Kidney (tissue), 14 donors: ENCODE data around the gene TMEM229B. TPM values are rescaled to one million over a fixed set of nuclear protein-coding genes. Genes with fewer than 3 reads are reported as not detected.

Experiments used
- DNase-seq, 5 donors: peaks; one replicate each; pipeline ENCODE4 v3.0.0-alpha.2; 2013 to 2020
- FAIRE-seq: peaks from 2 replicates; lab custom pipeline; 2012; peaks lifted over from hg19 to GRCh38; lab: Jason Lieb, UNC
- H3K27ac ChIP-seq, 2 donors: one replicate each; pipeline ENCODE4 v1.7.0; 2013; ENCODE audit warnings: low read depth in 2 of 2, low read length in 2 of 2, inconsistent platforms in 1 of 2
- H3K27me3 ChIP-seq: one replicate; pipeline ENCODE4 v1.7.1; 2013; ENCODE audit warnings: low read length, inconsistent platforms; ENCODE audit not compliant: control insufficient read depth, insufficient read depth
- H3K36me3 ChIP-seq, 3 donors: one replicate each; pipeline versions ENCODE4 v1.7.0 to v1.7.1; 2013; ENCODE audit warnings: low read length in 3 of 3, control low read depth in 1 of 3, inconsistent platforms in 1 of 3; ENCODE audit not compliant: insufficient read depth in 3 of 3, control insufficient read depth in 2 of 3
- H3K4me1 ChIP-seq, 3 donors: one replicate each; pipeline versions ENCODE4 v1.7.0 to v1.7.1; 2013; ENCODE audit warnings: low read length in 3 of 3, inconsistent platforms in 1 of 3, low read depth in 1 of 3; ENCODE audit not compliant: control insufficient read depth in 2 of 3, insufficient read depth in 2 of 3
- H3K4me3 ChIP-seq, 3 donors: one replicate each; pipeline versions ENCODE4 v1.7.0 to v1.8.1; 2013; ENCODE audit warnings: low read length in 3 of 3, control low read depth in 1 of 3, inconsistent platforms in 1 of 3
- H3K9ac ChIP-seq, 3 donors: one replicate each; pipeline versions ENCODE4 v1.7.0 to v1.7.1; 2013; ENCODE audit warnings: low read length in 3 of 3, control low read depth in 1 of 3, inconsistent platforms in 1 of 3
- H3K9me3 ChIP-seq, 3 donors: one replicate each; pipeline versions ENCODE4 v1.7.0 to v1.7.1; 2013; ENCODE audit warnings: low read length in 3 of 3, control low read depth in 1 of 3, inconsistent platforms in 1 of 3; ENCODE audit not compliant: control insufficient read depth in 2 of 3, insufficient read depth in 1 of 3
- CTCF ChIP-seq: IDR thresholded peaks from 3 replicates; pipeline ENCODE4 v1.5.1; 2012; ENCODE audit warnings: mild to moderate bottlenecking, moderate library complexity, borderline replicate concordance; ENCODE audit not compliant: insufficient read depth; ENCODE audit errors: extremely low read depth
- intact Hi-C: fragments of 100-400 bp; cut with DNase I; formaldehyde crosslinking; loops from one replicate; pipeline ENCODE4 v1.11.1; 2022
- polyA plus RNA-seq: library from polyadenylated mRNA; stranded (reverse); fragments of 350-450 nt; fragmentation: Illumina TruSeq; extraction: RNeasy Lipid Tissue Mini Kit (QIAGEN cat#74804); gene quantifications from one replicate; pipeline ENCODE4 v1.2.3, GENCODE V29; 2014; ENCODE audit warnings: low read depth, low replicate concordance; ENCODE audit not compliant: insufficient read depth
- total RNA-seq: library from RNA; stranded (reverse); fragmentation: NEBNext Ultra II Directional; extraction: Animal tissue kit (Norgen Biotek cat#: 25700); gene quantifications from one replicate; pipeline ENCODE4 v1.2.1, GENCODE V29; 2021
- donor health status: control.
- donor health status: control.
- donor health status: control.
- donor health status: control.
- donor health status: control.
- donor health status: DM: yes; HTN: yes; CAD: no.
- donor health status: Normal renal cell carcinoma (clear cell type).

Gene TMEM229B
- total and polyA plus RNA-seq, 2 donors from 2014 or later, result 3.1 to 7.8 TPM

GRCh38 chr14:67480011-67480410 lies 8.5 kb downstream of the TMEM229B start:
- FAIRE-seq (no peak), DNase-seq (peak; percentile 23 to 63 (median 46))
- no peak overlapping the region for H3K27ac ChIP-seq
- TF ChIP-seq CTCF, result no peak
- no peak overlapping the region for H3K9ac ChIP-seq
- H3K4me1 ChIP-seq, result no peaks in the 10 kb centered on the region
- H3K27me3 ChIP-seq, result no peaks in the 10 kb centered on the region
- no peaks in the 10 kb centered on the region for H3K9me3 ChIP-seq
- H3K4me3 ChIP-seq, result no peak overlapping the region
- intact Hi-C loops, result no loop called here
- no peaks in the 10 kb centered on the region for H3K36me3 ChIP-seq

GRCh38 chr14:67478800-67479084 lies 9.8 kb downstream of the TMEM229B start:
- no peaks in the 10 kb centered on the region for H3K4me1 ChIP-seq
- no peak overlapping the region for H3K27ac ChIP-seq
- intact Hi-C loops, result no loop called here
- FAIRE-seq, result no peak
- no peak overlapping the region for H3K4me3 ChIP-seq
- no peak for DNase-seq
- no peak for TF ChIP-seq CTCF
- H3K9me3 ChIP-seq, result no peaks in the 10 kb centered on the region
- H3K9ac ChIP-seq, result no peak overlapping the region
- no peaks in the 10 kb centered on the region for H3K27me3 ChIP-seq
- no peaks in the 10 kb centered on the region for H3K36me3 ChIP-seq

- Histone ChIP-seq H3K9me3 (no peaks in the 10 kb centered on the region), H3K27me3 (no peaks in the 10 kb centered on the region), H3K27ac (no peak overlapping the region), H3K9ac (no peak overlapping the region), H3K36me3 (no peaks in the 10 kb centered on the region), H3K4me3 (no peak overlapping the region), H3K4me1 (no peaks in the 10 kb centered on the region)
- DNase-seq (peak in 1 of 5 donors; percentile 8), FAIRE-seq (no peak)
- TF ChIP-seq CTCF, result no peak
- intact Hi-C loops, result no loop called here
These were observed 10.4 kb downstream of the TMEM229B start for GRCh38 chr14:67477926-67478799.
